Inferior parietal cortex (tissue), 1 donor: ENCODE data around the gene GUCY1A1.

Experiments used
- DNase-seq: peaks from one replicate; pipeline ENCODE4 v3.0.0-alpha.2; 2016; ENCODE audit errors: extremely low spot score

Gene GUCY1A1

DNA sequence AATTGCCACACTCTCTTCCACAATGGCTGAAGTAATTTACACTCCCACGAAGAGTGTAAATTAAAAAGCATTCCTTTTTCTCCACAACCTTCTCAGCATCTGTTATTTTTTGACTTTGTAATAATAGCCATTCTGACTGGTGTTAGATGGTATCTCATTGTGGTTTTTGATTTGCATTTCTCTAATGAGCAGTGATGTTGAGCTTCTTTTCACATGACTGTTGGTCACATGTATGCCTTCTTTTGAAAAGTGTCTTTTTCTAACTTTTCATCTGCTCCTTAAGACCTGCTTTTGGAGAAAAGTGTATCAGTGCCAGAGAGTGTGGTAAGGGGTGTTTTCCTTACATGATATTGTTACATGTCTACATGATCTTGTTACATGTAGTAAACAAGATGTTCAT is 25.7 kb downstream of the GUCY1A1 start:
- no peak for DNase-seq

DNA sequence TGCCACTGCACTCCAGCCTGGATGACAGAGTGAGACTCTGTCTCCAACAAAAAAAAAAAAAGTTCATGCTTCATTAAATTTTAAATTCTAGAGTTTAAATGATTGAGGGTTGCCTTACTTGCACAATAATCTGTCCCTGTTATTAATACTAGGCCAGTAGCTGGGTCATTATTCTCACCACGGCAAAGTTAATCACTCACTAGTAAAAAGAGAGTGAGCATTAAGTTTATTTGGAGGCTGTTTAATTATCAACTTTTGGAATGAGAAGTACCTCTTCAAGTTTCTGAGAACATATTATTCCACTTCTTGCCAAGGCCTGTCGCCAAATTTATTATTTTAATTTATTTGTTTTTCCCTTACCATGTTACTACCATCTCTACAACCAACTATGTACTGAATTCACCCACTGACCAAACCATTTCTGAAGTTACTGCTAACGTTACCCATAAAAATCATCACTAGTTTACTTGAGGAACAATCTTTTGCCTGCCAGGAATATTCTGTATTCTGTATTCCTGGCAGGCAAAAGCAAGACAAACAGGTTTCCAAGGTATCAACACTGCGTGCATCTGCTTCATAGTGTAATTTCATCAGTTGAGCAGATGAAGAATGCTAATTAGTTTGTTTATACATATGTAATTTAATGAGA is 26.5 kb downstream of the GUCY1A1 start:
- no peak for DNase-seq

DNA sequence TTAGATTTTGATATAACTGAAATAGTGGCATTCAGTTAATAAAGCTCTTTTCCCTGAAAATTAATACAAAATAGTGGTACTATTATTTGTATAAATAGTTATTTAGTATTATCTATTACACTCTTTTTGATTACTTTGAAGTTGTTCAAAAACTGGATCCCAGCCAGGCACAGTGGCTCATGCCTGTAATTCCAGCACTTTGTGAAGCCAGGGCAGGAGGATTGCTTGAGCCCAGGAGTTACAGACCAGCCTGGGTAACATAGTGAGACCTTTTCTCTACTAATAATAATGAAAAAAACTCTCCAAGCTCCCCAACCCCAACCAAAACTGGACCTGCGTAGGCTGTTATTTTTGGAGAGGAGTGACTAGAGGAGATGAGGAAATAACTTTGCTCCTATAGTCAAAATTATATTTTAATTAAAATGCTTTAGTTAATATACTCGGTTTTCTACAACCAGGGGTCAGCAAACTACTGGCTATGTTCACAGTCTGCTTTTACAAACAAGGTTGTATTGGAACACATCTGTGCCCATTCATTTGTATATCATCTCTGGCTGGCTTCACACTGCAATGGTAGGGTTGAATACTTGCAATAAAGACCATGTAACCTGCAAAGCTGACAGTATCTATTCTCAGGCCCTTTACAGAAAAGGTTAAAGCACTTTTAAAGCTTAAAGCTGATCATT is 27.6 kb downstream of the GUCY1A1 start:
- DNase-seq, result no peak

- DNase-seq, result no peak
Measured at GRCh38 chr4:155696226-155696625, 29.6 kb downstream of the GUCY1A1 start.

DNA sequence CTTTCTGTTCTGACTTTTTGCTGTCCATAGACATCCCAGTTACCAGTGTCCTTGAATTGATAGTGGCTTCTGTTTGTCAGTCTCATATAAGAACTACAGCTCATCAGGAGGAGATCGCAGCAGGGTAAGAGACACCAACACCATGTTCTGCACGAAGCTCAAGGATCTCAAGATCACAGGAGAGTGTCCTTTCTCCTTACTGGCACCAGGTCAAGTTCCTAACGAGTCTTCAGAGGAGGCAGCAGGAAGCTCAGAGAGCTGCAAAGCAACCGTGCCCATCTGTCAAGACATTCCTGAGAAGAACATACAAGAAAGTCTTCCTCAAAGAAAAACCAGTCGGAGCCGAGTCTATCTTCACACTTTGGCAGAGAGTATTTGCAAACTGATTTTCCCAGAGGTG is 30.1 kb downstream of the GUCY1A1 start:
- no peak for DNase-seq

GRCh38 chr4:155701827-155702226 is 35.2 kb downstream of the GUCY1A1 start:
- no peak for DNase-seq

DNA sequence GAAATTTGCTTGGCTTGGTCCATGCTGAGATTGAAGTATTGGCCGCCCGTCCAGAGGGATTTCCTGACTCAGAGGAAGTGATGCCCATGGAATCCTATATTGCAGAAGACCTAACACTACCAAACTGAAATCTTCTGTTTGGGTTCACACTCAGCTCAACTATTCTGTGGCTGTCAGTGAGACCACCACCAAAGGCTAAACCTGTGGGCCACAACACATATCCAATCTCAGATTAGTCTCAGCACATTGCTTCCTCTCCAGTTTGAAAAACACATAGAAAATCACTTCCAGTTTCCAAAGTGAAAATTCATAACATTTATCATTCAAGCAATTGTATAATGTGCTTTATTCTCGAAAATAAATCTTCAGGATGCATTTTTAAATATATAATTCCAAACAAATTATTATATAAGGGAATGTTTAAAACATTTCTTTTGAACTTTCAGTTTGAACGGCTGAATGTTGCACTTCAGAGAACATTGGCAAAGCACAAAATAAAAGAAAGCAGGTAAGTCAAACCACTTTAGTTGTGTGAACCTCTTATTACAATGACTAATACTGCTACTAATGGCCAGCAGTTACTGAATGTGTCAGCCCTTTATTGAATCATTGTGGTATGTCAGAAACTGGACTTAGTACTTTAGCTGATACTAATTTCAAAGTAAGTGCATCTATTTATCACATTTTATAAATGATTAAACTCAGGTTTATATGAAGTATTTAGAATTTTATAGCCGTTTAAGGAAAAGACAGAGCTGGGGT is 37.0 kb downstream of the GUCY1A1 start:
- no peak for DNase-seq

DNA sequence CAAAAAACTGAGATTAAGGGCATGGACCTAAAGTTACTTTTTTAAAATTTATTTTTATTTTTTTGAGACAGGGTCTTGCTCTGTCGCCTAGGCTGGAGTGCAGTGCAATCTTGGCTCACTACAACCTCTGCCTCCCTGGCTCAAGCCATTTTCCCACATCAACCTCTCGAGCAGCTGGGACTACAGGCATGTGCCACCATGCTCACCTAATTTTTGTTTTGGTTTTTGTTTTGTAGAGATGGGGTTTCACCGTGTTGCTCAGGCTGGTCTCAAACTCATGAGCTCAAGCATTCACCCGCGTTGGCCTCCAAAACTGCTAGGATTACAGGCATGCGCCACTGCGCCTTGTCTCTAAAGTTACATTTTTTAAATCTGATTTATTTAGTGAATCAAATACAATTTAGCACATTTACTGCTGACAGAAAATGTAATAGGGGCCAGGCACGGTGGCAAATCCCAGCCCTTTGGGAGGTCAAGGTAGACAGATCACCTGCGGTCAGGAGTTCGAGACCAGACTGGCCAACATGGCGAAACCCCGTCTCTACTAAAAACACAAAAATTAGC is 38.3 kb downstream of the GUCY1A1 start:
- no peak for DNase-seq

DNA sequence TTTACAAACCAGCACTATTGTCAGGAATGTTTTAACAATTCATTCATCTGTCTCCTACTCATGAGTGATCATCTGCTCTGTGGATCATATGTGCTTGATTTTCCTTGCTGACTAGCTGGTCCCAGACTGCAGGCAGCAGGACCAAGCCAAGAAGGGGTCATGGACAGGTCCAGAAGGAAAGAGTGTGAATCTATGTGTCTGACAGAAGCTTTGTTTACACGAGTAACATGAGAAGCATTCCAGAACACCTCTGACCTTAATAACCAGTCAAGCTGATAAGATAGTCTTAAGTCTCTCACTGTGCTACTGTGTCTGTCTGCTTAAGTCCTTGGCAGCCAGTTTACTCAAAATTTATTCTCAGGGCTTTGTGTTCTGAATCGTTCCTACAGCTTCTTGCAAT is 39.0 kb downstream of the GUCY1A1 start:
- DNase-seq, result no peak

- DNase-seq, result no peak
Measured at GRCh38 chr4:155706147-155706546, 39.5 kb downstream of the GUCY1A1 start.

GRCh38 chr4:155707251-155707650 is 40.6 kb downstream of the GUCY1A1 start:
- DNase-seq, result no peak

GRCh38 chr4:155708782-155709181 is 42.1 kb downstream of the GUCY1A1 start:
- DNase-seq, result no peak

GRCh38 chr4:155709918-155710317 is 43.3 kb downstream of the GUCY1A1 start:
- DNase-seq, result no peak

DNA sequence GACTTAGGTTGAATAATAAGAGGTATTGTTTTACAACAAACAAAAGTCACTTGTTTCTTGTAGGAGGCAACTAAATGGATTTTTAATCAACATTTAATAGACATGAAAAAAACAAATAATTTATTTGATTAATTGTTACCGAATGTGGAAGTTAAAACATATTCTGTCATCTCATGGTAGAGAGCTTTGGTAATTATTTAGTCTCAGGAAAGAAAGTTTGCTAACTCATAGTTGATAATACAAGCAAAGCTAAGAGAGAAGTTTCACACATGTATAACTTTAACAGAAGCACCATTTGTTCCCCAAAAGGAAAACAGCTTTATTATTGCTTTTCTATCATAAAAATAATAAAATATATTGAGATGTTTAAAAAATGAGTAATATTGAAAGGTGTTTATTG is 44.9 kb downstream of the GUCY1A1 start:
- DNase-seq, result no peak

GRCh38 chr4:155712846-155713245 is 46.2 kb downstream of the GUCY1A1 start:
- DNase-seq, result no peak

DNA sequence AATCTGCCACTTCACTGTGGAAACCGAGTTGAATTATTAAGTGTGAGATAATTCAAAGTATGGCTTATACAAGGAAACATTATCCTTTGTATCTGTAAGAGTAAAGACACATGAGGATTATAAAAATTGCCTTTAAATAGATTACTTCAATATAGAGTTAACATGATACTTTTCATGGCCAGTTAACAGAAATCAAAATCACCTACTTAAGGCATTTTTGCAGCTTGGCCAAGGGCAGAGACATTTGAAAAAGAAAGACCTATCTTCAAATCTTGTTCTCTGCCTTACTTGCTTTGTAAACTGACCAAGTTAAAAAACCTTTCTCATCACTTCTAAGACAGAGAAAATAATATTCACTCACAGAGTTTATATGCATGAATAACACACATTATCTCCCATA is 47.3 kb downstream of the GUCY1A1 start:
- DNase-seq, result no peak

GRCh38 chr4:155722336-155722735 is 55.7 kb downstream of the GUCY1A1 start:
- no peak for DNase-seq

GRCh38 chr4:155722816-155723499 is 56.3 kb downstream of the GUCY1A1 start:
- DNase-seq, result no peak

DNA sequence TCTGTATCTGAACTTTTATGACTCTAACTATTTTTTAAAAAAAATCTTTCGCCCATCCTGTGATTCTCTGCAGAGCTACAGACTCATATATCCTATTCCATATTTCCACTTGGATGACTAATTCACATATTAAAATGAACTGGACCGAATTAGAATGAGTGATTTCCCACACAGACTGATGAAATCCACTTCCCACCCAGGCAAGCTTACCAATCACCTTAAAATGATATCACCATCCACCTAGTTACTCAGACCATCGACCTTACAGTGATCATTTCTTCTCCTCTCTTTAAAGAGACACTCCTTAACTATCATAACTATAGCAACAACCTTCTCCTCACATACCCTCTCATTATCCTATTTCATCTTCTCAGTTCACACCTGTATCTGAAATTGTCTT is 58.1 kb downstream of the GUCY1A1 start:
- no peak for DNase-seq

- peak; percentile 9 for DNase-seq
Measured at GRCh38 chr4:155734065-155734464, 67.4 kb downstream of the GUCY1A1 start.

DNA sequence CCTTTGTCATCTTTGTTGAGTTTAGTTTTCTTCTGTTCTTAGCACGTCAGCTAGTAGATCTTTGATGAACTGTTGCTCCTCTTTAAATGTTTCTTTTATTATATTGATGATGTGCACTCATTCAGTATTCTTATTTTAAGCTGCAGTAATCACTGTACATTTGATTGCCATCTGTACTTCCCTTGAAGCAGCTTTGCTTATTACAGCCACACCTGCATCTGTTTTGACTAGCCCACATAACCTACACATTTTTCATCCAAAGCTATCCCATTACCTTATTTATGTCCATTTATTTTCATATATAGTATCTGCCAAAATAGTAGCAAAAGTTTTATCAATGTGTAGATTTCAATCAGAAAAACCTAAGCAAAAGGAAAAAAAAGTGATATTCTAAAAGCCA is 68.3 kb downstream of the GUCY1A1 start:
- no peak for DNase-seq

DNA sequence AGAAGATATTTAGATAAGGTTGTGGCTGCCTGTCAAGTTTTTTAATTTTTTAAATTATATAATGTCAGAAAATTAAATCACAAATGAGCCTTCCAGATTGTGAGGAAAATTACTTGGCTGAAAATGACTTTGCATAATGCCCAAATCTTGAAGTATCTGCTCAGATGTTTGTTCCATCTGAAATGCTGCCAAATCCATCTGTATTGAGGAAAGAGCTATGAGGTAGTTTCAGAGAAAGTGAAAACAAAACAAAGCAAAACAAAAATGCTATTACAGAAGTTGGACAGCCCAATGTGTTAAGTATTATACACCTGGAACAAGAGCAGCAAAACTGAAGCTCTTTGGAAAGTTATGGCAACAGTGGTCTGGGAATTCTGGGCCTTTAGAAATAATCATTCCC is 68.8 kb downstream of the GUCY1A1 start:
- DNase-seq, result peak; percentile 35
